Skeletal muscle cell (primary cell): ENCODE data around the gene MRPS9.

ENCODE experiments used
- DNase-seq: peaks from one replicate; pipeline ENCODE4 v3.0.0-alpha.2; 2010; ENCODE audit warnings: low read depth
- H3K4me3 ChIP-seq: 2 replicates; pipeline ENCODE4 v1.5.1; 2011; ENCODE audit warnings: low read depth, mild to moderate bottlenecking, control low read depth, low read length, moderate library complexity

The MRPS9 gene

GRCh38 chr2:105037572-105038382 lies at the start of gene MRPS9:
Gene MRPS9 (plus strand): TSS chr2:105038069. CDS start chr2:105038093, 24 bp downstream.
- peak within 1 kb of the TSS; percentile 91 for H3K4me3 ChIP-seq
- DNase-seq = peak; percentile 89

- no peak overlapping the region for H3K4me3 ChIP-seq
- DNase-seq = no peak
Observed at GRCh38 chr2:105005181-105005951, 32.5 kb upstream of the MRPS9 start.

GRCh38 chr2:105007367-105007766 lies 30.5 kb upstream of the MRPS9 start:
- DNase-seq = no peak
- no peak overlapping the region for H3K4me3 ChIP-seq

GRCh38 chr2:105032476-105032875 lies 5.4 kb upstream of the MRPS9 start:
- no peak overlapping the region for H3K4me3 ChIP-seq
- no peak for DNase-seq

GRCh38 chr2:105034170-105034569 lies 3.7 kb upstream of the MRPS9 start:
- DNase-seq = no peak
- H3K4me3 ChIP-seq = no peak overlapping the region

- peak overlapping the region; percentile 91 for H3K4me3 ChIP-seq
- DNase-seq = no peak
Observed at GRCh38 chr2:105038383-105039061, 653 bp downstream of the MRPS9 start.

- DNase-seq = no peak
- H3K4me3 ChIP-seq = no peak overlapping the region
Observed at GRCh38 chr2:105039559-105039958, 1.7 kb downstream of the MRPS9 start.

GRCh38 chr2:105042189-105042588 lies 4.3 kb downstream of the MRPS9 start:
- H3K4me3 ChIP-seq = no peak overlapping the region
- DNase-seq = no peak

- no peak for DNase-seq
Observed at GRCh38 chr2:105052773-105053172, 14.9 kb downstream of the MRPS9 start.

GRCh38 chr2:105055613-105056012 lies 17.7 kb downstream of the MRPS9 start:
- no peak for DNase-seq
- no peak overlapping the region for H3K4me3 ChIP-seq

More at GRCh38 chr2:105052773-105053172, 14.9 kb downstream of the MRPS9 start:
- H3K4me3 ChIP-seq = no peak overlapping the region

- no peak overlapping the region for H3K4me3 ChIP-seq
- no peak for DNase-seq
Observed at GRCh38 chr2:105056245-105056644, 18.4 kb downstream of the MRPS9 start.

GRCh38 chr2:105057005-105057404 lies 19.1 kb downstream of the MRPS9 start:
- no peak overlapping the region for H3K4me3 ChIP-seq
- DNase-seq = no peak

GRCh38 chr2:105061560-105061959 lies 23.7 kb downstream of the MRPS9 start:
- no peak for DNase-seq
- no peak overlapping the region for H3K4me3 ChIP-seq

GRCh38 chr2:105062158-105062557 lies 24.3 kb downstream of the MRPS9 start:
- DNase-seq = no peak

GRCh38 chr2:105068387-105068786 lies 30.5 kb downstream of the MRPS9 start:
- no peak overlapping the region for H3K4me3 ChIP-seq
- no peak for DNase-seq

More at GRCh38 chr2:105062158-105062557, 24.3 kb downstream of the MRPS9 start:
- no peak overlapping the region for H3K4me3 ChIP-seq

GRCh38 chr2:105068875-105069274 lies 31.0 kb downstream of the MRPS9 start:
- DNase-seq = no peak
- no peak overlapping the region for H3K4me3 ChIP-seq

GRCh38 chr2:105070010-105070865 lies 32.4 kb downstream of the MRPS9 start:
- no peak overlapping the region for H3K4me3 ChIP-seq
- no peak for DNase-seq

- no peak for DNase-seq
- no peak overlapping the region for H3K4me3 ChIP-seq
Observed at GRCh38 chr2:105071379-105071778, 33.5 kb downstream of the MRPS9 start.

- H3K4me3 ChIP-seq = no peak overlapping the region
- no peak for DNase-seq
Observed at GRCh38 chr2:105072039-105072438, 34.2 kb downstream of the MRPS9 start.
